Measurements from ENCODE around the gene TMEM115.

The TMEM115 gene

DNA sequence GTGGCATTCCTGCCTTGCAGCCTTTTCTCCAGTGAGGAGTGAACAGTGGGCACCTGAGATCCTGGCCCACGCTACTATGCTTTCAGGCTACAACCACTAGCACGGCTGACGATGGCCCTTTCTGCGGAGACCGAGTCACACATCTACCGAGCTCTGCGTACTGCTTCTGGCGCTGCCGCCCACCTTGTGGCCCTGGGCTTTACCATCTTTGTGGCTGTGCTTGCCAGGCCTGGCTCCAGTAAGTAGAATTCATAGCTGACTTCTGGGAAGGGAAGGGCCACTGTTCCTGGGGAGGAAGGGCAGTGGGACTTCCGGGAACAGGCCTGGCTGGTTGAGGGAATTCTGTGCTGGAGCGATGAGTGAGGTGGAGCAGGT, 8.0 kb downstream of the TMEM115 start:
- no peak for DNase-seq

DNA sequence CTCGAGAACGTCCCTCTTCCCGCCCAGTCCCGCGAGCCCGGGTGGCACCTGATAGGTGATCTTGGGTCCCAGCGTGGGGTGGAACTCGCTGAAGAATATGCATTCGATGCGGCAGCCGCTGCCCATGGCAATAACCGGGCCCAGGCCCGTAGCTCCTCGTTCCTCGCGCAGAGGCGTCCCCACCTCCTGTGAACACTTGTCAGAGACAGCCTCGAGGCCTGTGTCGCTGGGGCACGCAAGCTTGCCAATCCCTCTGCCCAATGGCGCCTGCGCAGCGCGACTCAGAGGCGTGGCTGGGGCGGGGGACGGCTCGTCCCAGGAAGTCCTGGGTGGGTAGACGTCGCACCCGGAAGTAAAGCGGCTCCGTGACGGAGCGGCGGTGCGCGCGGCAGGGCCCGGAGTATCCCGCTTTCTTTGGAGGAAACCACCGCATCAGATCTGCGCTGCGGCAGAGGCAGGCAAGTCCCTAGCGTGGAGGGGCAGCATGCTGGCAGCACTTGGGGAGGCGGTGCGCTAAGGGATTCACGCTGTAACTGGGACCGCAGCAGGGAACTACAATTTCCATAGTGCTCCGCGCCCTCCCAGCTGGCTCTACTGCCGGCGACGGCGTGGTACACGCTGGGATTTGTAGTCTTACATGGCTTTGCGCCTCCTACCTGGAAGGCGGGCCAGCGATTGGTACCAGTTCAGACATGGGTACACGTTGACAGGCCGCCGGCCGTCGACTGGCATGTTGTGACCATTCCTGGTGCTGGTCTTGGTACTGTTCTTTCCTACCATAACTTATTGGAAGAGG, 8.6 kb downstream of the TMEM115 start, which contains the start of the genes CYB561D2 and NPRL2:
Gene CYB561D2 (plus strand): TSS at position 336 of the 796 bp plus-strand sequence. CDS start 572 bp downstream, outside the sequence.
Gene NPRL2 (minus strand): TSS at position 249 of the 796 bp plus-strand sequence. CDS start 123 bp downstream, at position 126.
- DNase-seq, result peak; percentile 91

DNA sequence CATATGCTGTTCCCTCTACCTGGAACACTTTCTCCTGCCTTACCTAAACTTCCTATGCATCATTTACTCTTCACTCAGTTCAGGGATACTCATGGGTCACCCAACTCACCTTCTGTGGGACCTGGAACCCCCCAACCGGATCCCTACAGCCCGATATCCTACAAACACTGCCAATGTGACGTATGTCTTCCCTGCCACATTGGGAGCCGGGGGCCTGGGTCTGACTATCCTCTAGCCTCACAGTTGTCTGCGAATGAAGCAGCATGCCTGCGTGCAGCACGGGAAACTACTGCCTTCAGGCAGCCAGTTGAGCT, 9.2 kb downstream of the TMEM115 start:
- DNase-seq, result no peak

DNA sequence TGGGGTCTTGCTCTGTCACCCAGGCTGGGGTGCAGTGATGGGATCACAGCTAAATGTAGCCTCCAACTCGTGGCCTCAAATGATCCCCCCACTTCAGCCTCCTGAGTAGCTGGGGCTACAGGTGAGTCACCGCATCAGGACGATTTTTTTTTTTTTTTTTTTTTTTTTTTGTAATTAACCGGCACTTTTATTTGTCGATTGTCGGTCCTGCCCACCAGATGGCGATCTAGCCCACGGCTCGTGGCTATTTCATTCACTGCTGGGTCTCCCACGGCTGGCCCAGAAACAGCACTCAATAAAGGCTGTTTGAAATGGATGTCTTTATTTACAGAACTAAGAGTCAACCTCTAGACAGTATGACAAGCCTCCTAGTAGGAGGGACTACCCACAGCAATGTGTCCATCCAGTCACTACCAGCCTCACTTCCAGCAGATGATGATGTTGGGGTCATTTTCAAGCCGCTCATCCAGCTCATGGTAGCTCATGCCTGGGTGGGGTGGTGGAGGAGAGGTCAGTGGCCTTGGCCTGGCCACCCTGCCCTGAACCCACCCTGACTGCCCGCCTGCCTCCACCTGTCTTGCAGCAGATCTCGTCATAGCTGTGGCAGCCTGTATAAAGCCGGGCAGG, 12.0 kb downstream of the TMEM115 start:
- peak; percentile 49 for DNase-seq

DNA sequence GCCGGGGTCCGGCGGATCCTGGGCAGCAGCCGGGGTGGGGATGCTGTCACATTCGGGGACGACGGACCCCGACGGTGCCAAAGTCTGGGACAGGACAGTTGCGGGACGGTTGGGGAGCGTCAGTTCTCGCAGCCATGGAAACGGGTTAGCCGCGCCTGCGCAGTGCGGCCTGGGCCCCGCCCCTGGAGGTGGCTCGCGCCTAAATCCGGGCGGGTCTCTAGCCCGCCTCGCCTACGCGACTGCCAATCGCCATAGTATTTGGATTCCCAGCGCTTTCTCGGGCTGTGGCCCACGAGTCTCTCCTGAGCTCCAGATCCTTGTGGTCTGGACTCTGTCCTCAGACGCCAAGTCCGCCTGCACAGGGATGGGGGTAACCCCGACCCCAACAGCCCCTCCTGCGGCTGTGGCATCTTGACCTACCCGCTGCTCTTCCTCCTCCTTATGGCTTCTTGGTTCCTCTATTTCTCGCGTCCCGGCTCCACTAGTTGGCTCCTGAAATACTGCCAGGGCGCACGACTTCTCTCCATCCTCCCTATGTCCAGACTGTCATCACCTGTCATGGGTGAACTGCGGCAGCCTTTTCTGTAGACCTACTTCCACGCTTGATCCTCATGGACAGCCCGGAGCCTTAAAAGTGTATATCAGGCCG, 13.6 kb downstream of the TMEM115 start, which contains the start of gene ZMYND10:
Gene ZMYND10 (minus strand): TSS at position 147 of the 649 bp plus-strand sequence. CDS start 153 bp downstream, outside the sequence.
- no peak for DNase-seq

DNA sequence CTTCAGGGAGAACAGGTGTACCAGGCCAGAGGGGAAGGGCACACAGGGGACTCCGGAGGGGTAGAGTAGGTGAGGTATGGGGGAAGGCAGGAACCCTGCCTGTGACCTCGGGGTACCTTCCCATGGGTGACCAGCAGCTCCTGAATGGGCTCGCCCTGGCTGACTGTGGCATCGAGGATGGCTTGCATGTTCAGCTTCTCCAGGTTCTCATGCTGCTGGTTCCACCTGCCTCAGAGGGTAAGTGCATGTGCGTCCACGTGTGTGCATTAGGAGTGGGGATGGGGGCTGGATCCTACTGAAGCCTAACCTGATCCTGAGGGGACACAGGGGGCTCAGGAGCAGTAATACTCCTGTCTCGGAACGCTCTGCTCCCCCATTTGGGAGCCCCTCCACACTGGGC, 14.3 kb downstream of the TMEM115 start:
- no peak for DNase-seq

DNA sequence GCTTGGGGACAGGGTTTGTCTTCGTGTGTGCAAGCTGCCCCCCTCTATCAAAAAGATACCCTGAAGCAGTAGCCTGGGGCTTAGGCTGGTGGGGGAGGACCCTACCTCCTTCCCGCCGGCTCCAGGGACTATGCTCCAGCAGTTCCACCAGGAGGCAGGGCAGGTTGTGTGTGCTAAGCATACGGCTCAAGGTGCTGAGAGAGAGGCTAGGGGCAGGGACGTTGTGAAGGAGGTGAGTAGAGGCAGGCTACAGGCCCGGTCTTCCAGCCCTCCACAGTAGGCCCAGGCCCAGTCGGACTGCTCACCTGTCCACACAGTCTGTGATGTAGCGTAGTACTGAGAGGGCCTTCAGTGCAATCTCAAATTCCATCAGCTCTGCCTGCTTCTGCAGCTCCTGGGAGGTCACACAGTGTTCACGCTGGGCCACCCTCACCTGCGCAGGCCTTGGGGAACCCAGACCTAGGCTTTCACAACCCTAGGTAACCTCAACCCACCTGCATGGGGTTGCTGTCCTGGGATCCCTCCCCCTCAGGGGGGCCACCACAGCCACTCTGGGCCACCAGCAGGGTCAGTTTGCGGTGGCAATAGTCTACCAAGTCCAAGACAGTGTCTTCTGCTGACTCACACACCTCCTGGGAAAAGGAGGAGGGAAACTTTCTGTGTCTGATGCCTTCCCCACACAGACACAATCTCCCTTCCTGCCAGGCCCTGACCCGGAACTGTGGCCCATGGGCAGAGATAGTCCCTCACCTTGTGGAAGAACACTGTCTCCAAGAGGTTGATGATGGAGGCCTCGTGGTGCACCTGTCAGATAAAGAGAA, 16.3 kb downstream of the TMEM115 start:
- no peak for DNase-seq

DNA sequence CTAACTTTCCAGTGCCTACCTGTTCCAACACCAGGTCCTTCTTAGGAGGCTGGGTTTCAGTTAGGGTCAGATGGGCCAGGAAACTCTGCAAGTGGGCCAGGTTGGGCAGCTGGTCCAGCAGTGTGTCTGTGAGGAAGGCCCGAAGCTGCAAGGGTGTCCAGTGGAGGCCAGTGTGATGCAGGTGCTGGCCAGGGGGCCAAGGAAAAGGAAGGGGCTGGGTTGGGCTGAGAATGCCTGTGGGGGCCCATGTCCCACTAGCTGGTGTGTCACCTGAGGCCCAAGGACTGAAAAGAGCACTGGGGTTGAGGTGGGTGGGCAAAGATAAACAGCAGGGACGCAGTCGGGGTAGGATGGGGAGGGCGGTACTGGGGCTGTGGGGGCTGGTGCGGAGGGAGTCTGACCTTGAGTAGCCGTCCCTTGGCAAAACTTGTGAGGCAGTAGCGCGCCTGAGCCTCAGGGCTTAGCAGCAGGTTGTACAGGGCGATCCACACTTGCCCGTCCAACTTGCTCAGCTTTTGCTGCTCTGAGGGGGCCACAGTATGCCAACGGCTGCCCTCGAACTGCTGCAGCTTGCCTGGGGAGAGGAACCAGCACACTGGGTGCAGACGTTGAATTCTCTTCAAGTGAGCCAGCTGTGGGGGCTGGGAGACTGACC, 17.2 kb downstream of the TMEM115 start:
- no peak for DNase-seq

DNA sequence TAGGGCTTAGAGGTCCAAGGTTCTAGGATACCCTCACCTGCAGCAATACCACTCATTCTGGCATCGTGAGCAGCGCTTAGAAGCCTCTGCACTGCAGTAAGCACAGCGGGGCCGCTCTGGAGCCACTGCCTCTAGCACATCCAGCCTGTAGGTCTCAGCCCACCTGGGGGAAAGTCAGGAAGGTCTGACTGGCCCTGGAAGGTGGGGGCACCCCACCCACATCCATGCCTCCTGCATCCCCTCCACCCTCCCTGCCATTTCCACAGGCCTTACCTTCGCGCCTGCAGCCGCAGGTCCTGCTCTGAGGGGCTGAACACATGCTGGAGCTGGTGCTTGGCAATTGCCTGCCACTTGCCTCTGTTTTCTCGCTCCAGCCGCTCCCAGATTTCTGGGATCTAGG, 17.8 kb downstream of the TMEM115 start:
- DNase-seq, result no peak

DNA sequence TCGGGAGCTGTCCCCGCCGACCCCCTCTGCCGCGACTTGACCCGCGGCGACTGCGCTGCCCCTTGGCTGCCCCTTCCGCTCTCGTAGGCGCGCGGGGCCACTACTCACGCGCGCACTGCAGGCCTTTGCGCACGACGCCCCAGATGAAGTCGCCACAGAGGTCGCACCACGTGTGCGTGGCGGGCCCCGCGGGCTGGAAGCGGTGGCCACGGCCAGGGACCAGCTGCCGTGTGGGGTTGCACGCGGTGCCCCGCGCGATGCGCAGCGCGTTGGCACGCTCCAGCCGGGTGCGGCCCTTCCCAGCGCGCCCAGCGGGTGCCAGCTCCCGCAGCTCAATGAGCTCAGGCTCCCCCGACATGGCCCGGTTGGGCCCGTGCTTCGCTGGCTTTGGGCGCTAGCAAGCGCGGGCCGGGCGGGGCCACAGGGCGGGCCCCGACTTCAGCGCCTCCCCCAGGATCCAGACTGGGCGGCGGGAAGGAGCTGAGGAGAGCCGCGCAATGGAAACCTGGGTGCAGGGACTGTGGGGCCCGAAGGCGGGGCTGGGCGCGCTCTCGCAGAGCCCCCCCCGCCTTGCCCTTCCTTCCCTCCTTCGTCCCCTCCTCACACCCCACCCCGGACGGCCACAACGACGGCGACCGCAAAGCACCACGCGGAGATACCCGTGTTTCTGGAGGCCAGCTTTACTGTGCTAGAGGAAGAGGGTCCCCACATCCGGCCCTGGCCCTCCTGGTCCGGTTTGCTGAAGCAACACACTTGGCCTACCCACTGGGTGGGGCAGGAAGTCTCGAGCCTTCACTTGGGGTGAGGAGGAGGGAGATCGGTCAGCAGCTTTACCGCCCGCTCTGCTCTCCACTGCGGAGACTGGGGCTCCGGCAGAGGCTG, 18.6 kb downstream of the TMEM115 start, which contains the start of gene RASSF1:
Gene RASSF1 (minus strand): TSS at position 389 of the 882 bp plus-strand sequence. CDS start 31 bp downstream, at position 358.
- DNase-seq, result no peak

DNA sequence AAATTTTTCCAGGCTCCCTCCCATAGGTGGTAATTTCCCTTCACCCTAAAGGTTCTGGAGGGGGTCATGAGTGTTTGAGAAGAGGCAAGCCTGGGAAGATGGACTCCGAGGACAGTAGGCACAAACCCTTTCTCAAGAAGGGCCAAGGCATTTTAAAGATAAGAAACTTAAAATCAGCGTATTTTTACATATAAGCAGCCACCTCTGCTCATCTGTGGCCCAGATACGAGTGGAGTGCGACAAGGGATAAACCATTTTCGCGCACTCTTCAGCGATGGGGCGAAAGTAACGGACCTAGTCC, 19.2 kb downstream of the TMEM115 start:
- no peak for DNase-seq

DNA sequence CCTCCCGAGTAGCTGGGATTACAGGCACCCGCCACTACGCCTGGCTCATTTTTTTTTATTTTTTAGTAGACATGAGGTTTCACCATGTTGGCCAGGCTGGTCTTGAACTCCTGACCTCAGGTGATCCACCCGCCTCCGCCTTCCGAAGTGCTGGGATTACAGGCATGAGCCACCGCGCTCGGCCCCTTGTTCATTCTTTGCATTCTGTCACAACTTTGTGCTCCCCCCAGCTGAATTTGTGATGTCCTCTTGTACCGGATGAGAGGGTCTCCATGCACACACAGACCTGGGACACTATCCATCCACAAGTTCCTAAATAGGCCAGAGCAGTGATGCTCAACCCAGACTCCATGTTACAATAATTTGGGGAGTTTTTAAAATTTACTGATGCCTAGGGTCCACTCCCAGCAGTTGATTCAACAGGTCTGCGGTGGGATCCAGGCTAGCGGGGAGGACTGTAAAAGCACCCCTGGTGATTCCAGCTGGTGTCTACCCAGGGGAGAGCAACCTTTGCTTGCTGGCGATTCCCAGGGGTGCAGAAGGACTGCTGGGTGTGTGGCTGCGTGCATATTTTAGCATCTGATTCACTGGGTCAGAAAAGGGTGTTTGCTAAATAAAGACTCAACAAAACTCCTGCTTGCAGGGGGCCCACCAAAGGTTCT, 19.7 kb downstream of the TMEM115 start:
- no peak for DNase-seq

DNA sequence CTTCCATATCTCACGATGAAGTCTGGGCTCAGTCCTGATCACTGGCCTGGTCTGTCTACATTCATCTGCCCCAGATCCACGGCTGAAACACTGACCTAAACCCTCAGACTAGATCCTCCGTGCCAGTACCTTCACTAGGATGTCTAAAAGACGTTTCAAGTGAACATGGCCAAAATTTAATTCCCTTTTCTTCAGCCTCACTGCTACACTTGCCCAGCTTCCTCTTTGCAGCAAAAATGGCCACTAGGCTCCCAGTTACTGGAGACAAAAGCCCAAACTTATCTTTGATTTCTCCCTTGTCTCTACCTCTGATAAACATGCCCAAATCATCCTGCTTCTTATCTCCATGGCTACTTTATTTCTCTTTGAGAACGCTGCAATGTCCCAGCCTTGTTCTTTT, 20.4 kb downstream of the TMEM115 start:
- DNase-seq, result no peak

DNA sequence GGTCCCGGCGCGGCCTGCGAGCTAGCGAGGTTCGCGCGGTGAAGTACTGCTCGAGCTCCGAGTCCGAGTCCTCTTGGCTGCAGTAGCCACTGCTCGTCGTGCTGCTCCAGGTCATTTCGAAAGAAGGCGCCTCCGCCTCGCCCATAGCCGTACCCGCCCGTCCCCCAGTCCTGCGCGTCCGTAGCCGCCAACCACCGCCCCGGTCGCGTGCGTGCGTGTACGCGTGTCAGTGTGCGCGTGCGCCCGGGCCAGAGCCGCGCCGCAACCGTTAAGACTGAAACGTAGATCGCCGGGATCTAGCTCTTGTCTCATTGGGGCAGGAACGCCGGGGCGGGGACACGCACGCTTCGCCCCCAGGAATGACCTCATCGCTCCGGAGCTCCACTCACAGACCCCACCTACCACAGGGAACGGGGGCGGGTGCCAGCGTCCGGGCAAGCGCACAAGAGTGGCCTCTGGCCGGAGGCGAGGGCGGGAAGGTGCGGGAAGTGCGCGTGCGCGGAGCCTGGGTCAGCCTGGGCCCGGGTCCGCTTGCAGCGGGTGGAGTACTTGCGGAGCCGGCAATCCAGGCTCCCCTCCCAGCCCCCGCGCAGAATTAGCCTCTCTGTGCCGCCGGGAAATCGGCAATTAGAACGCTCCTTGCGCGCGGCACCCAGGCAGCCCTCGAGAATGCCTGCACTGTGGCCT, 22.0 kb downstream of the TMEM115 start:
- peak; percentile 94 for DNase-seq

DNA sequence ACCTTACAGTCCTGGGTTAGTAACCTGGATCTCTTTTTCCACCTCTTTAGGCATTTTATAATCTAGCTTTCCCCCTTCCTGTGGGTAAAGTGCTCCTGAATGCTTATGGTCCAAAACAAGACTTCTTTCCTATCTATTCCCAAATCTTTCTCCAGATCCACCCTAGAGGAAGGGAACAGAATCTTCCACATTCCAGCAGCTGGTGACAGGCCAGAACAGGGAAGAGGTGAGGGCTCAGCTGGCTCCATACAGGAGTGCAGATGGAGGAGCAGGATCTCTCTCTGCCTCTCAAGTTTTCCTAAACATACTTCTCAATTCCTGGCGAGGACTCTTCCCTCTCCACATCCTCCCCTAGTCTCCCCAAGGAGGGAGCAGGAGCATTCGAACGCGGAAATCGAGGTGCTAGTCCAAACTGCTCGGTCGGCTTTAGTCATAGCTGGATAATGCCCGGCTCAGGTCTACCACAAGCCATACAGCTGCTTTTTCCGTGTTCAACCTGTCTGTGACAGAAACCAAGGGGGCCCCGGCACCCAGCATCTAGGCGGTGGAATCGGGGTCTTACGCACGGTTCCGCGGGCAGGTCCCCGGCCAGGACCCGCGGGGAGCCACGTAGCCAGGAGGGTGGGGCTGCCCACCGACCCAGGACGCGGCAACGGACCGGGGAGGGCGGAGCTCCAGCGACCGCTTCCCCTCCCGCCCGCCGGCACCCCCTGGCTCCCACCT, 22.7 kb downstream of the TMEM115 start:
- no peak for DNase-seq

DNA sequence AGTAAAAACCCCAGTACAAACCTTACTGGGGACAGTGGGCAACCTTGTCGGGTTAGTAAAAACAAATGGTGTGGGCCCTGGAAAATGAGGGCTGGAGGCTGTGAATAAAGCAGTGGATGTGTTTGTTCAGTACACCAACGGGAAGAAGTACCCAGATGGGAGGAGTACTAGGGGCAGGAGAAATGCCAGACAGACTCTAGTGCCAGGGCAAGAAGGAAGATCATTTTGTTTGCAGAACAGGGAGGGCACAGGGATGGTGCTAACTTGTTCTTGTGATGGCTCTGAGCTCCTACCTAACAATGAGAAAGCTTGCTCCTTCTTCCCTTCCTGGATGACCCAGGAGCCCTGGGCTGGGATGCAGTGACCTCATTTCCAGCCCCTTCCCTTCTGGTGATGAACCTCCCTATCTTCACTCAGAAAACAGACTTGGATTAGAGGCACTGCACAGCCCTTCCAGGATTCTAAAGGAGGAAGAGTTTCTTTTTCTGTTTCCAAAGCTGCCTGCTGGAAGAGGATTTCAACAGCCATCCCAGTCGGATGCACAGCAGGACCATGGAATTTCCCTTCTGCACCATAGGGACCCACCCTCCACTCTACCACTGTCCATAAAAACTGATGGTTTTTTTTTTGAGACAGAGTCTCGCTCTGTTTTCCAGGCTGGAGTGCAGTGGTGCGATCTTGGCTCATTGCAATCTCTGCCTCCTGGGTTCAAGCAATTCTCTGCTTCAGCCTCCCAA, 24.8 kb downstream of the TMEM115 start:
- DNase-seq, result no peak

DNA sequence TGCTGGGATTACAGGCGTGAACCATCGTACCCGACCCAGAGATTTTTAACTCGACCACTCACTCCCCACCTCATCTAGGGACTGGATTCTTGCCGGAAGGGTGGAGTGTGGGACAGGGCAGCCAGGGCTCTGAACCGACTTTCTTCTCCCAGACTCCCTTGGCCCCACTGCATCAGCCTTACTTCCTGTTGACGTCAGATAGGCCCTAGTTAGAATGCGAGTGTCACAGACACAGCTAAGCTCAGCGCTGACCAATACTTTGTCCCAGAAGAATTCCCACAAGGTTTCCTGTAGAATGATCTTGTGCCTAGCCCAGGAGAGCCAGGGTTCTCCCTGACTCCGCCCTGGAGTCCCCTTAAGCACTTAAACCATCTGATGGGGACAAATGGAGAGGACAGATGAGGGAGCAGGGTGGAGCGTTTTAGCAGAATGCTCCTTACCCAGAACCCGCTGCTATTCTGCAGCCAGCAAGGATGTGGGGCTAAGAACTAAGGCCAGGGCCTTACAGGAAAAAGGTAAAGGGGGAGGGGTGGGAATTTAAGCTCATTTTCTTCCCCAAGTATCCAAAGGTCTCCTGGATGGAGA, 25.5 kb downstream of the TMEM115 start:
- DNase-seq, result no peak

DNA sequence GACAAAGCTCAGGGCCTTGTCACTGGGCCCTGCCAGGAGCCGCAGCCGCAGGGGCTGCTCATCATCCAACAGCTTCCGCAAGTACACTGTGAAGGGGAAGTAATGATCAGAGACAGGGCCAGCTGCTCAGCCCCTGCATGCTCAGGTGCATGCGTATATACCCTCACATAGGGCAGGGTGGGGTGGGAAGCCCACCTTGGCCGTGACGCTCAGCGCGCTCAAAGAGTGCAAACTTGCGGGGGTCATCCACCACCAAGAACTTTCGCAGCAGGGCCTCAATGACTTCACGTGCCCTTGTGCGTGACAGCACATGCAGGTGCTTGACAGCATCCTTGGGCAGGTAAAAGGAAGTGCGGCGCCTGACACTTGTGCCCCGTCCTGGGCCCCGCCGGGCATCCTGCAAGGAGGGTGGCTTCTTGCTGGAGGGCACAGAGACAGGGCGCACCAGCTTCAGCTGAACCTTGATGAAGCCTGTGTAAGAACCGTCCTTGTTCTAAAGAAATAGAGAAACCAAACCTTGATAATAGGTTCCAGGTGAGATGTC, 27.9 kb downstream of the TMEM115 start:
- no peak for DNase-seq

All from SHP77 treated with DMSO at 0.1 percent for 48 hours (cell line).